Neural cell (in vitro differentiated cells): ENCODE measurements around the gene OTOP3. TPM values are rescaled to one million over a fixed set of nuclear protein-coding genes. Genes with fewer than 3 reads are reported as not detected.
A peak's percentile ranks its signal among the peaks of the same experiment; 100 is the strongest.

Source experiments
- H2AFZ ChIP-seq: fragments of 200-600, 300-800 bp; sonication (generic), shearing (Covaris generic); 2 replicates; pipeline ENCODE4 v1.6.0; 2014; ENCODE audit warnings: low read depth, mild to moderate bottlenecking, antibody characterized with exemption, low read length, moderate library complexity
- H3F3A ChIP-seq: fragments of 200-600 bp; shearing (Covaris generic); 2 replicates; pipeline ENCODE4 v1.6.1; 2016; ENCODE audit warnings: mild to moderate bottlenecking, moderate library complexity, mixed read lengths, antibody characterized with exemption, low read length; ENCODE audit not compliant: insufficient read depth, poor library complexity, severe bottlenecking
- H3K27ac ChIP-seq: fragments of 200-600, 300-800 bp; sonication (generic), shearing (Covaris generic); 2 replicates; pipeline ENCODE4 v1.5.1; 2014; ENCODE audit warnings: mild to moderate bottlenecking, low read length, moderate library complexity
- H3K27me3 ChIP-seq: fragments of 300-800, 200-600 bp; sonication (generic), shearing (Covaris generic); 2 replicates; pipeline ENCODE4 v1.6.0; 2014; ENCODE audit warnings: mild to moderate bottlenecking, low read depth, low read length, moderate library complexity; ENCODE audit not compliant: insufficient read depth
- H3K36me3 ChIP-seq: fragments of 300-800, 200-600 bp; sonication (generic), shearing (Covaris generic); 2 replicates; pipeline ENCODE4 v1.5.1; 2014; ENCODE audit warnings: mild to moderate bottlenecking, antibody characterized with exemption, low read length, moderate library complexity; ENCODE audit not compliant: insufficient read depth
- H3K4me2 ChIP-seq: fragments of 300-800, 200-600 bp; sonication (generic), shearing (Covaris generic); 2 replicates; pipeline ENCODE4 v1.6.0; 2014; ENCODE audit warnings: mild to moderate bottlenecking, low read length
- H3K4me3 ChIP-seq: fragments of 300-800, 200-600 bp; sonication (generic), shearing (Covaris generic); 2 replicates; pipeline ENCODE4 v1.5.1; 2014; ENCODE audit warnings: mild to moderate bottlenecking, low read length, moderate library complexity
- H3K79me2 ChIP-seq: fragments of 200-600 bp; shearing (Covaris generic); replicated peaks from 2 replicates; pipeline ENCODE4 v1.6.0; 2014; ENCODE audit warnings: mild to moderate bottlenecking, low read length, moderate library complexity; ENCODE audit not compliant: insufficient read depth
- H3K9ac ChIP-seq: fragments of 300-800, 200-600 bp; sonication (generic), shearing (Covaris generic); 2 replicates; pipeline ENCODE4 v1.6.1; 2016; ENCODE audit warnings: mild to moderate bottlenecking, low read length, mixed read lengths
- H3K9me2 ChIP-seq: fragments of 200-600 bp; shearing (Covaris generic); 2 replicates; pipeline ENCODE4 v1.6.1; 2016; ENCODE audit warnings: mild to moderate bottlenecking, low read length, mixed read lengths; ENCODE audit not compliant: insufficient read depth
- H3K9me3 ChIP-seq: fragments of 200-600, 300-800 bp; sonication (generic), shearing (Covaris generic); 2 replicates; pipeline ENCODE4 v1.6.1; 2016; ENCODE audit warnings: mild to moderate bottlenecking, mixed run types, low read length, moderate library complexity, mixed read lengths
- H4K20me1 ChIP-seq: fragments of 200-600 bp; shearing (Covaris generic); 2 replicates; pipeline ENCODE4 v1.6.1; 2016; ENCODE audit warnings: mild to moderate bottlenecking, mixed run types; ENCODE audit not compliant: insufficient read depth
- CTCF ChIP-seq: fragments of 450-650 bp; IDR thresholded peaks from 2 replicates; pipeline ENCODE4 v1.5.1; 2014; ENCODE audit warnings: antibody characterized with exemption, mild to moderate bottlenecking, moderate library complexity; ENCODE audit not compliant: poor library complexity, severe bottlenecking
- EP300 ChIP-seq: fragments of 450-650 bp; conservative IDR thresholded peaks from 2 replicates; pipeline ENCODE4 v1.6.1; 2014; ENCODE audit warnings: antibody characterized with exemption, mild to moderate bottlenecking, moderate library complexity; ENCODE audit not compliant: poor library complexity, severe bottlenecking
- EZH2 ChIP-seq: fragments of 200-600, 300-800 bp; shearing (Covaris generic), sonication (generic); IDR thresholded peaks from 2 replicates; pipeline ENCODE4 v1.6.1; 2014; ENCODE audit warnings: antibody characterized with exemption, low read length, borderline replicate concordance, mild to moderate bottlenecking; ENCODE audit not compliant: insufficient read depth, poor library complexity, severe bottlenecking
- MXI1 ChIP-seq: fragments of 450-650 bp; conservative IDR thresholded peaks from 2 replicates; pipeline ENCODE4 v1.6.1; 2014; ENCODE audit warnings: antibody characterized with exemption, mild to moderate bottlenecking; ENCODE audit not compliant: poor library complexity, severe bottlenecking
- POLR2AphosphoS5 ChIP-seq: IDR thresholded peaks from 2 replicates; pipeline ENCODE4 v1.6.1; 2012
- RAD21 ChIP-seq: fragments of 450-650 bp; conservative IDR thresholded peaks from 2 replicates; pipeline ENCODE4 v1.6.1; 2014; ENCODE audit warnings: antibody characterized with exemption, mild to moderate bottlenecking, moderate library complexity
- SMC3 ChIP-seq: fragments of 450-650 bp; conservative IDR thresholded peaks from 2 replicates; pipeline ENCODE4 v1.6.1; 2014; ENCODE audit warnings: antibody characterized with exemption, mild to moderate bottlenecking, moderate library complexity; ENCODE audit not compliant: poor library complexity
- TAF1 ChIP-seq: IDR thresholded peaks from 2 replicates; pipeline ENCODE4 v1.6.1; 2012; ENCODE audit warnings: low read depth
- polyA plus RNA-seq: library from polyadenylated mRNA; depleted of rRNA; stranded (reverse); fragments of >200 nt; gene quantifications from 2 replicates; pipeline ENCODE4 v1.2.3, GENCODE V29; 2014
- TF ChIP-seq, protein P1 (sequence below): IDR thresholded peaks from 2 replicates; pipeline ENCODE4 v1.6.1; 2012; ENCODE audit warnings: borderline replicate concordance

Gene OTOP3
- polyA plus RNA-seq, 1 donor from 2014 or later, result not detected

GRCh38 chr17:74961657-74962350 is 26.1 kb downstream of the OTOP3 start:
- Histone ChIP-seq H2AFZ (no peak overlapping the region), H3K27ac (no peak overlapping the region), H3K79me2 (no peaks in the 10 kb centered on the region), H3K4me3 (no peak overlapping the region), H4K20me1 (no peaks in the 10 kb centered on the region), H3K36me3 (no peaks in the 10 kb centered on the region), H3K27me3 (no peaks in the 10 kb centered on the region), H3F3A (no peaks in the 10 kb centered on the region), H3K9me3 (no peaks in the 10 kb centered on the region), H3K9me2 (no peaks in the 10 kb centered on the region), H3K4me2 (no peak overlapping the region), H3K9ac (no peak overlapping the region)
- TF ChIP-seq POLR2AphosphoS5 (no peak), TAF1 (no peak), RAD21 (peak; percentile 89), CTCF (peak; percentile 87), EP300 (no peak), MXI1 (no peak), EZH2 (no peak), SMC3 (peak; percentile 88)
- TF ChIP-seq, protein P1, sequence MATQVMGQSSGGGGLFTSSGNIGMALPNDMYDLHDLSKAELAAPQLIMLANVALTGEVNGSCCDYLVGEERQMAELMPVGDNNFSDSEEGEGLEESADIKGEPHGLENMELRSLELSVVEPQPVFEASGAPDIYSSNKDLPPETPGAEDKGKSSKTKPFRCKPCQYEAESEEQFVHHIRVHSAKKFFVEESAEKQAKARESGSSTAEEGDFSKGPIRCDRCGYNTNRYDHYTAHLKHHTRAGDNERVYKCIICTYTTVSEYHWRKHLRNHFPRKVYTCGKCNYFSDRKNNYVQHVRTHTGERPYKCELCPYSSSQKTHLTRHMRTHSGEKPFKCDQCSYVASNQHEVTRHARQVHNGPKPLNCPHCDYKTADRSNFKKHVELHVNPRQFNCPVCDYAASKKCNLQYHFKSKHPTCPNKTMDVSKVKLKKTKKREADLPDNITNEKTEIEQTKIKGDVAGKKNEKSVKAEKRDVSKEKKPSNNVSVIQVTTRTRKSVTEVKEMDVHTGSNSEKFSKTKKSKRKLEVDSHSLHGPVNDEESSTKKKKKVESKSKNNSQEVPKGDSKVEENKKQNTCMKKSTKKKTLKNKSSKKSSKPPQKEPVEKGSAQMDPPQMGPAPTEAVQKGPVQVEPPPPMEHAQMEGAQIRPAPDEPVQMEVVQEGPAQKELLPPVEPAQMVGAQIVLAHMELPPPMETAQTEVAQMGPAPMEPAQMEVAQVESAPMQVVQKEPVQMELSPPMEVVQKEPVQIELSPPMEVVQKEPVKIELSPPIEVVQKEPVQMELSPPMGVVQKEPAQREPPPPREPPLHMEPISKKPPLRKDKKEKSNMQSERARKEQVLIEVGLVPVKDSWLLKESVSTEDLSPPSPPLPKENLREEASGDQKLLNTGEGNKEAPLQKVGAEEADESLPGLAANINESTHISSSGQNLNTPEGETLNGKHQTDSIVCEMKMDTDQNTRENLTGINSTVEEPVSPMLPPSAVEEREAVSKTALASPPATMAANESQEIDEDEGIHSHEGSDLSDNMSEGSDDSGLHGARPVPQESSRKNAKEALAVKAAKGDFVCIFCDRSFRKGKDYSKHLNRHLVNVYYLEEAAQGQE, result peak; percentile 11

- Histone ChIP-seq H3K4me2 (no peak overlapping the region), H3F3A (no peaks in the 10 kb centered on the region), H3K9ac (no peak overlapping the region), H3K9me2 (no peaks in the 10 kb centered on the region), H3K79me2 (no peaks in the 10 kb centered on the region), H4K20me1 (no peaks in the 10 kb centered on the region), H2AFZ (no peak overlapping the region), H3K27me3 (no peaks in the 10 kb centered on the region), H3K9me3 (no peaks in the 10 kb centered on the region), H3K27ac (no peak overlapping the region), H3K4me3 (no peak overlapping the region), H3K36me3 (no peaks in the 10 kb centered on the region)
- TF ChIP-seq SMC3, result no peak
- TF ChIP-seq, protein P1, result no peak
- no peak for TF ChIP-seq MXI1
- TF ChIP-seq TAF1, result no peak
- TF ChIP-seq EZH2, result no peak
- TF ChIP-seq POLR2AphosphoS5, result no peak
- no peak for TF ChIP-seq EP300
- TF ChIP-seq RAD21, result no peak
- TF ChIP-seq CTCF, result no peak
These were observed 27.1 kb downstream of the OTOP3 start for GRCh38 chr17:74962622-74963394.
